GM18511 (cell line): ENCODE results near the gene RSU1.

Source experiments
- ATAC-seq: cut with Tn5 transposase; IDR thresholded peaks from one replicate; pipeline ENCODE4 v1.9.1; 2021; ENCODE audit warnings: mild to moderate bottlenecking, moderate library complexity; ENCODE audit not compliant: unreplicated experiment

The RSU1 gene

GRCh38 chr10:16611037-16611436 is 206.2 kb downstream of the RSU1 start:
- no peak for ATAC-seq

GRCh38 chr10:16609211-16609610 is 208.0 kb downstream of the RSU1 start:
- no peak for ATAC-seq

GRCh38 chr10:16606923-16607322 is 210.3 kb downstream of the RSU1 start:
- ATAC-seq: no peak

- no peak for ATAC-seq
These were observed 210.8 kb downstream of the RSU1 start for GRCh38 chr10:16606421-16606820.

GRCh38 chr10:16603308-16603707 is 213.9 kb downstream of the RSU1 start:
- ATAC-seq: no peak

- no peak for ATAC-seq
These were observed 215.0 kb downstream of the RSU1 start for GRCh38 chr10:16602104-16602775.

- no peak for ATAC-seq
These were observed 217.6 kb downstream of the RSU1 start for GRCh38 chr10:16599662-16600061.

- ATAC-seq: no peak
These were observed 219.6 kb downstream of the RSU1 start for GRCh38 chr10:16597656-16598055.

- no peak for ATAC-seq
These were observed 224.8 kb downstream of the RSU1 start for GRCh38 chr10:16592378-16592777.

- ATAC-seq: peak; percentile 94
These were observed 230.7 kb downstream of the RSU1 start for GRCh38 chr10:16586358-16587138.

GRCh38 chr10:16585103-16585502 is 232.1 kb downstream of the RSU1 start:
- no peak for ATAC-seq

- ATAC-seq: no peak
These were observed 233.8 kb downstream of the RSU1 start for GRCh38 chr10:16583382-16583781.

- ATAC-seq: no peak
These were observed 236.0 kb downstream of the RSU1 start for GRCh38 chr10:16581202-16581601.

GRCh38 chr10:16570731-16571130 is 246.5 kb downstream of the RSU1 start:
- peak; percentile 94 for ATAC-seq

- no peak for ATAC-seq
These were observed 250.9 kb downstream of the RSU1 start for GRCh38 chr10:16566202-16566805.

GRCh38 chr10:16565604-16566003 is 251.6 kb downstream of the RSU1 start:
- ATAC-seq: no peak

GRCh38 chr10:16562891-16563290 is 254.3 kb downstream of the RSU1 start:
- ATAC-seq: no peak

- ATAC-seq: no peak
These were observed 257.9 kb downstream of the RSU1 start for GRCh38 chr10:16559236-16559773.

GRCh38 chr10:16547973-16548372 is 269.3 kb downstream of the RSU1 start:
- ATAC-seq: no peak

- ATAC-seq: peak; percentile 81
These were observed 272.0 kb downstream of the RSU1 start for GRCh38 chr10:16545116-16545736.

- no peak for ATAC-seq
These were observed 272.6 kb downstream of the RSU1 start for GRCh38 chr10:16544591-16544990.
